Panc1 (cell line): ENCODE results near the gene KCNAB2.

Experiments used
- CTCF ChIP-seq: fragments of 450-650 bp; IDR thresholded peaks from 2 replicates; pipeline ENCODE4 v1.5.1; 2017; ENCODE audit warnings: mild to moderate bottlenecking
- POLR2AphosphoS5 ChIP-seq: IDR thresholded peaks from 2 replicates; pipeline ENCODE4 v1.6.1; 2012; ENCODE audit warnings: mild to moderate bottlenecking, low read depth, low read length, moderate library complexity
- REST ChIP-seq, 2 experiments: IDR thresholded peaks; 2 replicates each; pipeline ENCODE4 v1.6.1; 2011 to 2012; ENCODE audit warnings: low read depth in 2 of 2, control low read depth in 1 of 2, low read length in 1 of 2, mild to moderate bottlenecking in 1 of 2, moderate library complexity in 1 of 2; ENCODE audit not compliant: insufficient read depth in 1 of 2
- SIN3A ChIP-seq: IDR thresholded peaks from 2 replicates; pipeline ENCODE4 v1.6.1; 2012; ENCODE audit warnings: low read depth, mild to moderate bottlenecking, low read length, moderate library complexity, borderline replicate concordance; ENCODE audit not compliant: insufficient read depth
- TCF7L2 ChIP-seq: IDR thresholded peaks from 2 replicates; pipeline ENCODE4 v1.6.1; 2011; ENCODE audit warnings: mild to moderate bottlenecking, low read depth, low read length, inconsistent platforms

- TF ChIP-seq CTCF (no peak), POLR2AphosphoS5 (no peak), REST (IDR thresholded peaks at IDR 0.05; ENCODE audit: insufficient read depth in 1 of 2, low read depth in 2 of 2, low read length in 1 of 2) (no peak), TCF7L2 (no peak), SIN3A (no peak)
Observed at GRCh38 chr1:6130036-6130435, 84.3 kb downstream of the KCNAB2 start.
